Measurements from ENCODE around the gene MOB3B.

Gene MOB3B

GRCh38 chr9:27414220-27414761, 115.3 kb downstream of the MOB3B start:
- H3K27ac ChIP-seq (ENCODE audit: insufficient read depth, low read length, poor library complexity, severe bottlenecking), result no peak overlapping the region
- H3K36me3 ChIP-seq (ENCODE audit: control insufficient read depth, insufficient read depth, low read length), result no peaks in the 10 kb centered on the region
- no peaks in the 10 kb centered on the region for H3K4me1 ChIP-seq (ENCODE audit: control insufficient read depth, insufficient read depth, low read length, poor library complexity, severe bottlenecking)
- no peaks in the 10 kb centered on the region for H3K9me3 ChIP-seq (ENCODE audit: control insufficient read depth, low read length)
- no peak overlapping the region for H3K4me3 ChIP-seq (ENCODE audit: insufficient read depth, low read depth, low read length, poor library complexity, severe bottlenecking)
- no peaks in the 10 kb centered on the region for H3K27me3 ChIP-seq (replicated peaks; ENCODE audit: control insufficient read depth, insufficient read depth, low read length, poor library complexity, severe bottlenecking)
- no peak for DNase-seq

- H3K9me3 ChIP-seq (ENCODE audit: control insufficient read depth, low read length), result no peaks in the 10 kb centered on the region
- DNase-seq, result no peak
- H3K4me1 ChIP-seq (ENCODE audit: control insufficient read depth, insufficient read depth, low read length, poor library complexity, severe bottlenecking), result no peaks in the 10 kb centered on the region
- no peaks in the 10 kb centered on the region for H3K36me3 ChIP-seq (ENCODE audit: control insufficient read depth, insufficient read depth, low read length)
- no peak overlapping the region for H3K4me3 ChIP-seq (ENCODE audit: insufficient read depth, low read depth, low read length, poor library complexity, severe bottlenecking)
- H3K27me3 ChIP-seq (replicated peaks; ENCODE audit: control insufficient read depth, insufficient read depth, low read length, poor library complexity, severe bottlenecking), result no peaks in the 10 kb centered on the region
- H3K27ac ChIP-seq (ENCODE audit: insufficient read depth, low read length, poor library complexity, severe bottlenecking), result no peak overlapping the region
Measured at GRCh38 chr9:27413511-27414219, 115.9 kb downstream of the MOB3B start.

GRCh38 chr9:27412963-27413362, 116.7 kb downstream of the MOB3B start:
- DNase-seq, result no peak
- H3K4me3 ChIP-seq (ENCODE audit: insufficient read depth, low read depth, low read length, poor library complexity, severe bottlenecking), result no peak overlapping the region
- no peaks in the 10 kb centered on the region for H3K4me1 ChIP-seq (ENCODE audit: control insufficient read depth, insufficient read depth, low read length, poor library complexity, severe bottlenecking)
- H3K36me3 ChIP-seq (ENCODE audit: control insufficient read depth, insufficient read depth, low read length), result no peaks in the 10 kb centered on the region
- no peaks in the 10 kb centered on the region for H3K27me3 ChIP-seq (replicated peaks; ENCODE audit: control insufficient read depth, insufficient read depth, low read length, poor library complexity, severe bottlenecking)
- H3K9me3 ChIP-seq (ENCODE audit: control insufficient read depth, low read length), result no peaks in the 10 kb centered on the region
- no peak overlapping the region for H3K27ac ChIP-seq (ENCODE audit: insufficient read depth, low read length, poor library complexity, severe bottlenecking)

GRCh38 chr9:27412081-27412480, 117.5 kb downstream of the MOB3B start:
- Histone ChIP-seq H3K27ac (ENCODE audit: insufficient read depth, low read length, poor library complexity, severe bottlenecking) (no peak overlapping the region), H3K36me3 (ENCODE audit: control insufficient read depth, insufficient read depth, low read length) (no peaks in the 10 kb centered on the region), H3K9me3 (ENCODE audit: control insufficient read depth, low read length) (no peaks in the 10 kb centered on the region), H3K4me3 (ENCODE audit: insufficient read depth, low read depth, low read length, poor library complexity, severe bottlenecking) (no peak overlapping the region), H3K4me1 (ENCODE audit: control insufficient read depth, insufficient read depth, low read length, poor library complexity, severe bottlenecking) (no peaks in the 10 kb centered on the region), H3K27me3 (replicated peaks; ENCODE audit: control insufficient read depth, insufficient read depth, low read length, poor library complexity, severe bottlenecking) (no peaks in the 10 kb centered on the region)
- DNase-seq, result no peak

GRCh38 chr9:27408482-27408881, 121.1 kb downstream of the MOB3B start:
- no peaks in the 10 kb centered on the region for H3K36me3 ChIP-seq (ENCODE audit: control insufficient read depth, insufficient read depth, low read length)
- DNase-seq, result no peak
- H3K9me3 ChIP-seq (ENCODE audit: control insufficient read depth, low read length), result no peaks in the 10 kb centered on the region
- no peak overlapping the region for H3K4me3 ChIP-seq (ENCODE audit: insufficient read depth, low read depth, low read length, poor library complexity, severe bottlenecking)
- H3K4me1 ChIP-seq (ENCODE audit: control insufficient read depth, insufficient read depth, low read length, poor library complexity, severe bottlenecking), result no peaks in the 10 kb centered on the region
- no peaks in the 10 kb centered on the region for H3K27me3 ChIP-seq (replicated peaks; ENCODE audit: control insufficient read depth, insufficient read depth, low read length, poor library complexity, severe bottlenecking)
- H3K27ac ChIP-seq (ENCODE audit: insufficient read depth, low read length, poor library complexity, severe bottlenecking), result no peak overlapping the region

GRCh38 chr9:27408001-27408400, 121.6 kb downstream of the MOB3B start:
- Histone ChIP-seq H3K4me3 (ENCODE audit: insufficient read depth, low read depth, low read length, poor library complexity, severe bottlenecking) (no peak overlapping the region), H3K4me1 (ENCODE audit: control insufficient read depth, insufficient read depth, low read length, poor library complexity, severe bottlenecking) (no peaks in the 10 kb centered on the region), H3K27me3 (replicated peaks; ENCODE audit: control insufficient read depth, insufficient read depth, low read length, poor library complexity, severe bottlenecking) (no peaks in the 10 kb centered on the region), H3K27ac (ENCODE audit: insufficient read depth, low read length, poor library complexity, severe bottlenecking) (no peak overlapping the region), H3K9me3 (ENCODE audit: control insufficient read depth, low read length) (no peaks in the 10 kb centered on the region), H3K36me3 (ENCODE audit: control insufficient read depth, insufficient read depth, low read length) (no peaks in the 10 kb centered on the region)
- no peak for DNase-seq

- Histone ChIP-seq H3K4me3 (ENCODE audit: insufficient read depth, low read depth, low read length, poor library complexity, severe bottlenecking) (no peak overlapping the region), H3K27ac (ENCODE audit: insufficient read depth, low read length, poor library complexity, severe bottlenecking) (no peak overlapping the region)
- DNase-seq, result no peak
Measured at GRCh38 chr9:27407491-27407890, 122.1 kb downstream of the MOB3B start.

GRCh38 chr9:27404661-27405060, 125.0 kb downstream of the MOB3B start:
- no peaks in the 10 kb centered on the region for H3K9me3 ChIP-seq (ENCODE audit: control insufficient read depth, low read length)
- H3K27me3 ChIP-seq (replicated peaks; ENCODE audit: control insufficient read depth, insufficient read depth, low read length, poor library complexity, severe bottlenecking), result no peaks in the 10 kb centered on the region
- no peaks in the 10 kb centered on the region for H3K36me3 ChIP-seq (ENCODE audit: control insufficient read depth, insufficient read depth, low read length)
- no peak overlapping the region for H3K4me3 ChIP-seq (ENCODE audit: insufficient read depth, low read depth, low read length, poor library complexity, severe bottlenecking)
- no peak for DNase-seq
- H3K27ac ChIP-seq (ENCODE audit: insufficient read depth, low read length, poor library complexity, severe bottlenecking), result no peak overlapping the region
- H3K4me1 ChIP-seq (ENCODE audit: control insufficient read depth, insufficient read depth, low read length, poor library complexity, severe bottlenecking), result no peaks in the 10 kb centered on the region

More at GRCh38 chr9:27407491-27407890, 122.1 kb downstream of the MOB3B start:
- Histone ChIP-seq H3K9me3 (ENCODE audit: control insufficient read depth, low read length) (no peaks in the 10 kb centered on the region), H3K4me1 (ENCODE audit: control insufficient read depth, insufficient read depth, low read length, poor library complexity, severe bottlenecking) (no peaks in the 10 kb centered on the region), H3K27me3 (replicated peaks; ENCODE audit: control insufficient read depth, insufficient read depth, low read length, poor library complexity, severe bottlenecking) (no peaks in the 10 kb centered on the region), H3K36me3 (ENCODE audit: control insufficient read depth, insufficient read depth, low read length) (no peaks in the 10 kb centered on the region)

- no peak overlapping the region for H3K4me3 ChIP-seq (ENCODE audit: insufficient read depth, low read depth, low read length, poor library complexity, severe bottlenecking)
- H3K9me3 ChIP-seq (ENCODE audit: control insufficient read depth, low read length), result no peaks in the 10 kb centered on the region
- no peak overlapping the region for H3K27ac ChIP-seq (ENCODE audit: insufficient read depth, low read length, poor library complexity, severe bottlenecking)
- no peaks in the 10 kb centered on the region for H3K27me3 ChIP-seq (replicated peaks; ENCODE audit: control insufficient read depth, insufficient read depth, low read length, poor library complexity, severe bottlenecking)
- no peak for DNase-seq
- H3K36me3 ChIP-seq (ENCODE audit: control insufficient read depth, insufficient read depth, low read length), result no peaks in the 10 kb centered on the region
- H3K4me1 ChIP-seq (ENCODE audit: control insufficient read depth, insufficient read depth, low read length, poor library complexity, severe bottlenecking), result no peaks in the 10 kb centered on the region
Measured at GRCh38 chr9:27402626-27403025, 127.0 kb downstream of the MOB3B start.

GRCh38 chr9:27400334-27400880, 129.2 kb downstream of the MOB3B start:
- Histone ChIP-seq H3K36me3 (ENCODE audit: control insufficient read depth, insufficient read depth, low read length) (no peaks in the 10 kb centered on the region), H3K9me3 (ENCODE audit: control insufficient read depth, low read length) (no peaks in the 10 kb centered on the region), H3K27ac (ENCODE audit: insufficient read depth, low read length, poor library complexity, severe bottlenecking) (no peak overlapping the region), H3K4me1 (ENCODE audit: control insufficient read depth, insufficient read depth, low read length, poor library complexity, severe bottlenecking) (no peaks in the 10 kb centered on the region), H3K4me3 (ENCODE audit: insufficient read depth, low read depth, low read length, poor library complexity, severe bottlenecking) (no peak overlapping the region), H3K27me3 (replicated peaks; ENCODE audit: control insufficient read depth, insufficient read depth, low read length, poor library complexity, severe bottlenecking) (no peaks in the 10 kb centered on the region)
- no peak for DNase-seq
